Measurements from ENCODE around the gene RASSF5.

The RASSF5 gene, protein sequence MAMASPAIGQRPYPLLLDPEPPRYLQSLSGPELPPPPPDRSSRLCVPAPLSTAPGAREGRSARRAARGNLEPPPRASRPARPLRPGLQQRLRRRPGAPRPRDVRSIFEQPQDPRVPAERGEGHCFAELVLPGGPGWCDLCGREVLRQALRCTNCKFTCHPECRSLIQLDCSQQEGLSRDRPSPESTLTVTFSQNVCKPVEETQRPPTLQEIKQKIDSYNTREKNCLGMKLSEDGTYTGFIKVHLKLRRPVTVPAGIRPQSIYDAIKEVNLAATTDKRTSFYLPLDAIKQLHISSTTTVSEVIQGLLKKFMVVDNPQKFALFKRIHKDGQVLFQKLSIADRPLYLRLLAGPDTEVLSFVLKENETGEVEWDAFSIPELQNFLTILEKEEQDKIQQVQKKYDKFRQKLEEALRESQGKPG

DNA sequence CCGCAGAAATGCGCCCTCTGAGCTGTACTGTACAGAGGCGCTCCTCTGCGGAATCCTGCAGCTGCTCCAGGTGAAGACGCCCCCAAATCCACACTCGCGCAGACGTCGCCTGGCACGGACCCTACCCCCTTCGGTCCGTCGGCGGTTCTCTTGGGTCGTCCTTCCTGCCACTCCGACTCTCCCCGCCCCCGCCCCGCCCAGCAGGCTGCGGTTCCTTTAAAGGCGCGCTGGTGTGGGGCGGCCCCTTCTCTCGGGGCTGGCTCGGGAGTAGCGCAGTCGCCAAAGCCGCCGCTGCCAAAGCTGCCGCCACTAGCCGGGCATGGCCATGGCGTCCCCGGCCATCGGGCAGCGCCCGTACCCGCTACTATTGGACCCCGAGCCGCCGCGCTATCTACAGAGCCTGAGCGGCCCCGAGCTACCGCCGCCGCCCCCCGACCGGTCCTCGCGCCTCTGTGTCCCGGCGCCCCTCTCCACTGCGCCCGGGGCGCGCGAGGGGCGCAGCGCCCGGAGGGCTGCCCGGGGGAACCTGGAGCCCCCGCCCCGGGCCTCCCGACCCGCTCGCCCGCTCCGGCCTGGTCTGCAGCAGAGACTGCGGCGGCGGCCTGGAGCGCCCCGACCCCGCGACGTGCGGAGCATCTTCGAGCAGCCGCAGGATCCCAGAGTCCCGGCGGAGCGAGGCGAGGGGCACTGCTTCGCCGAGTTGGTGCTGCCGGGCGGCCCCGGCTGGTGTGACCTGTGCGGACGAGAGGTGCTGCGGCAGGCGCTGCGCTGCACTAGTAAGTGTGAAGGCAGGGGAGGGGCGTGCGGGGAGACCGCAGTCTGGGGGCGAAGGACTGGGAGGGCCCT, at the start of gene RASSF5:
Gene RASSF5 (plus strand): TSS at position 248 of the 846 bp plus-strand sequence. CDS start 72 bp downstream, at position 320.
- Histone ChIP-seq H2AFZ (ENCODE audit: low read depth, low read length) (no peak within 1 kb of the TSS), H3K4me1 (ENCODE audit: insufficient read depth, low read length) (peaks cover 14% of the 10 kb centered on the region), H3K9me3 (ENCODE audit: low read length) (no peaks in the 10 kb centered on the region), H3K36me3 (ENCODE audit: insufficient read depth, low read length) (no peaks in the 10 kb centered on the region), H3K4me3 (ENCODE audit: low read length) (no peak within 1 kb of the TSS), H3K27me3 (ENCODE audit: insufficient read depth, low read length) (peaks cover 72% of the 10 kb centered on the region)

GRCh38 chr1:206459703-206460102, 47.6 kb upstream of the RASSF5 start:
- no peak overlapping the region for H3K4me3 ChIP-seq (ENCODE audit: low read length)
- H3K36me3 ChIP-seq (ENCODE audit: insufficient read depth, low read length) = peaks cover 24% of the 10 kb centered on the region
- H3K4me1 ChIP-seq (ENCODE audit: insufficient read depth, low read length) = peaks cover 36% of the 10 kb centered on the region
- H2AFZ ChIP-seq (ENCODE audit: low read depth, low read length) = no peak overlapping the region
- H3K9me3 ChIP-seq (ENCODE audit: low read length) = no peaks in the 10 kb centered on the region
- no peaks in the 10 kb centered on the region for H3K27me3 ChIP-seq (ENCODE audit: insufficient read depth, low read length)

DNA sequence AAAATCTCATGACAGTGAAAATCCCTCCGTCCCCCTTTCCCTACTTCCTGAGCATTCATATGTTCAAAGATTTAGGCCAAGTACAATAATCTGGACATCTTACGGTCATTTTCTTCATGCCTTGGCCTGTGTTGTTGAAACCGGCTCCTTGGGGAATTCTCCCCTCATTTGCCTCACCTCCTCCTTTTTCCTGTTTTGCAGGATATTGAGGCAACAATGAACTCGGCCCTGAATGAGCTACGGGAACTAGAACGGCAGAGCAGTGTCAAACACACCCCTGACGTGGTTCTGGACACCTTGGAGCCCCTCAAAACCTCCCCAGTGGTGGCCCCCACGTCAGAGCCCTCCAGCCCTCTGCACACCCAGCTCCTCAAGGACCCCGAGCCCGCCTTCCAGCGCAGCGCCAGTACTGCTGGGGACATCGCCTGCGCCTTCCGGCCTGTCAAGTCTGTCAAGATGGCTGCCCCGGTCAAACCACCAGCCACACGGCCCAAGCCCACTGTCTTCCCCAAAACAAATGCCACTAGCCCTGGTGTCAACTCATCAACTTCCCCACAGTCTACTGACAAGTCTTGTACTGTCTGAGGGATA, 46.4 kb upstream of the RASSF5 start:
- Histone ChIP-seq H3K4me3 (ENCODE audit: low read length) (no peak overlapping the region), H3K27me3 (ENCODE audit: insufficient read depth, low read length) (no peaks in the 10 kb centered on the region), H3K36me3 (ENCODE audit: insufficient read depth, low read length) (peaks cover 24% of the 10 kb centered on the region), H3K9me3 (ENCODE audit: low read length) (no peaks in the 10 kb centered on the region), H2AFZ (ENCODE audit: low read depth, low read length) (no peak overlapping the region), H3K4me1 (ENCODE audit: insufficient read depth, low read length) (peaks cover 27% of the 10 kb centered on the region)

DNA sequence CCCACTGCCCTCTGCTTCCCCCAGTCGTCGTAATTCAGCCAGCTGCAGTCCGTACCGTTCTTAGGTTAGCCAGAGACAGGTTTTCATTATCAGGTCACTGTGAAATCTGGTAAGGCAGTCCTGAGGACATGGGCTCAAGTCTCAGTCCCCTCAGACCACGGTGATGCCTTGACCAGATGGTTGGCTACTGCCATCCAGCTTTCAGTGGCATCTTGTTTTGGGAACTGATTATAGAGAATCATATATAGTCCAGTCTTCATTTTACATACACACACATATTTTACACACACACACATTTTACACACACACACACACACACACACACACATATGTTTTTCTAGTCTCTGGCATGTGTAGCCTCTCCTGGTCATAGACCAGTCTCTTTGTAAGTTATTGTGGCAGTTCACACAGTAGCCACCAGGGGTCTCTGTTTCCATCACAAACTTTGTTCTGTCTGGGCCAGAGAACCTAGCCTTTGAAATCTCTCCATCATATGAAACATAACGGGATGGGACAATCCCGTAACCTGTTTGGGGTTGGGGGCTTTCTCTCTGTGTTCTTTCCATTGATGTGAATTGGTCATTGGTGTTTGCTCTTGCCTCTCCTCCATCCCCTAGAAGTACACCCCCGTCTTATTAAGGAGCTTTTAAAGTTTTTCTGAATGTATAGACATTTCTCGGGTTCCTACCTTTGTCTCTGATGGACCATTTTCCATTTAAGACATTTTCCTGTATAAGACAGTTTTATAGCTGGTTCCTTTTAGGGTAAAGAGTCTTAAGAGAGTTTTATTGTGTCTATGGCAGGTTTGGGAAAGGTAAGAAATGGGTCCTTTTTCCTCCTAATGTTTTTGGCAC, 45.5 kb upstream of the RASSF5 start:
- H3K4me1 ChIP-seq (ENCODE audit: insufficient read depth, low read length) = peaks cover 19% of the 10 kb centered on the region
- H3K36me3 ChIP-seq (ENCODE audit: insufficient read depth, low read length) = peaks cover 24% of the 10 kb centered on the region
- no peaks in the 10 kb centered on the region for H3K27me3 ChIP-seq (ENCODE audit: insufficient read depth, low read length)
- no peak overlapping the region for H3K4me3 ChIP-seq (ENCODE audit: low read length)
- H3K9me3 ChIP-seq (ENCODE audit: low read length) = no peaks in the 10 kb centered on the region
- no peak overlapping the region for H2AFZ ChIP-seq (ENCODE audit: low read depth, low read length)

GRCh38 chr1:206463137-206463536, 44.2 kb upstream of the RASSF5 start:
- no peak overlapping the region for H2AFZ ChIP-seq (ENCODE audit: low read depth, low read length)
- H3K4me3 ChIP-seq (ENCODE audit: low read length) = no peak overlapping the region
- H3K9me3 ChIP-seq (ENCODE audit: low read length) = no peaks in the 10 kb centered on the region
- no peaks in the 10 kb centered on the region for H3K27me3 ChIP-seq (ENCODE audit: insufficient read depth, low read length)
- peaks cover 19% of the 10 kb centered on the region for H3K36me3 ChIP-seq (ENCODE audit: insufficient read depth, low read length)
- peaks cover 18% of the 10 kb centered on the region for H3K4me1 ChIP-seq (ENCODE audit: insufficient read depth, low read length)

GRCh38 chr1:206463911-206464310, 43.4 kb upstream of the RASSF5 start:
- Histone ChIP-seq H3K27me3 (ENCODE audit: insufficient read depth, low read length) (no peaks in the 10 kb centered on the region), H3K36me3 (ENCODE audit: insufficient read depth, low read length) (peaks cover 12% of the 10 kb centered on the region), H3K9me3 (ENCODE audit: low read length) (no peaks in the 10 kb centered on the region), H3K4me1 (ENCODE audit: insufficient read depth, low read length) (peaks cover 18% of the 10 kb centered on the region), H3K4me3 (ENCODE audit: low read length) (no peak overlapping the region), H2AFZ (ENCODE audit: low read depth, low read length) (no peak overlapping the region)

DNA sequence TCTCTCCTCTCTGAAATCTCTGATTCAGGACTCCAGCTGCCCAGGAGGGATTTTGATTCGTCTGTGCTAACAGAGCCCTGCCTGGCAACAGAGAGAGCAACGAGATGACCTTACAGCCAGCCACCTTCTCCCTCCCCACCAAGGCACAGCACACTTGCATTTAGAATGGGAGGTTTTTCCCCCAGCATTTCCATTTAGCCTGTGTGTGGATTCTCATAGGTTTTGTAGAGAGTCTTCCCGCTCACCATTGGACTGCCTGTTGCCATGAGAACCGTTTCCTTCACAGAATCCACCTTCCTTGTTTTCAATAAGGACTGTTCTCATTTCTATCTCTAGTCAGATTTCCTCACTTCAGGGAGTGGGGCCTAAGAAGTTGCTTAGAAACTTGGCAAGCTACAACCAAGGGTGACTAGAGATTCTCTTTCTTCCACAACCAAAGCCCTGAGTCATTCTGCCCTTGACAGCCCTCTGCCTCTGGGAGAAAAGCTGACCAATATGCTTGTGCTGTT, 42.8 kb upstream of the RASSF5 start:
- H2AFZ ChIP-seq (ENCODE audit: low read depth, low read length) = no peak overlapping the region
- no peak overlapping the region for H3K4me3 ChIP-seq (ENCODE audit: low read length)
- no peaks in the 10 kb centered on the region for H3K27me3 ChIP-seq (ENCODE audit: insufficient read depth, low read length)
- H3K36me3 ChIP-seq (ENCODE audit: insufficient read depth, low read length) = peaks cover 9% of the 10 kb centered on the region
- peaks cover 18% of the 10 kb centered on the region for H3K4me1 ChIP-seq (ENCODE audit: insufficient read depth, low read length)
- H3K9me3 ChIP-seq (ENCODE audit: low read length) = no peaks in the 10 kb centered on the region

DNA sequence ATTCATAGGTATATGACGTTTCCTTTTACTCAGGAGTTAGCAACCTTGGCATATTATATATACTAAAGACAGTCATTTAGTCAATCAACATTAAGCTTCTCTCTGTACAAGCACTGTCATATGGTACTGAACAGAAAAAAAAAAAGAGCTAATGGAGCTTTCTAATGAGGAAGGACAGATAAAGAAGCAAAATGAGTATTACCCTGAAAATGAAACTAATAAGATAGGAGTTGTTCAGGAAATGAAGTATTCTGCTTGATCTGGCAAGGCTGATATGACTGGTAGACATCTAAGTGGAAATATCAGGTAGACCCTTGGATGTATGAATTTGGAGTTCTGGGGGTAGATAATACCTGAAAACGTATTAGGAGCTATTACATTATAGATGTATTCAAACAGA, 41.4 kb upstream of the RASSF5 start:
- no peaks in the 10 kb centered on the region for H3K9me3 ChIP-seq (ENCODE audit: low read length)
- no peak overlapping the region for H3K4me3 ChIP-seq (ENCODE audit: low read length)
- H2AFZ ChIP-seq (ENCODE audit: low read depth, low read length) = no peak overlapping the region
- H3K27me3 ChIP-seq (ENCODE audit: insufficient read depth, low read length) = no peaks in the 10 kb centered on the region
- H3K36me3 ChIP-seq (ENCODE audit: insufficient read depth, low read length) = peaks cover 7% of the 10 kb centered on the region
- H3K4me1 ChIP-seq (ENCODE audit: insufficient read depth, low read length) = peaks cover 30% of the 10 kb centered on the region

DNA sequence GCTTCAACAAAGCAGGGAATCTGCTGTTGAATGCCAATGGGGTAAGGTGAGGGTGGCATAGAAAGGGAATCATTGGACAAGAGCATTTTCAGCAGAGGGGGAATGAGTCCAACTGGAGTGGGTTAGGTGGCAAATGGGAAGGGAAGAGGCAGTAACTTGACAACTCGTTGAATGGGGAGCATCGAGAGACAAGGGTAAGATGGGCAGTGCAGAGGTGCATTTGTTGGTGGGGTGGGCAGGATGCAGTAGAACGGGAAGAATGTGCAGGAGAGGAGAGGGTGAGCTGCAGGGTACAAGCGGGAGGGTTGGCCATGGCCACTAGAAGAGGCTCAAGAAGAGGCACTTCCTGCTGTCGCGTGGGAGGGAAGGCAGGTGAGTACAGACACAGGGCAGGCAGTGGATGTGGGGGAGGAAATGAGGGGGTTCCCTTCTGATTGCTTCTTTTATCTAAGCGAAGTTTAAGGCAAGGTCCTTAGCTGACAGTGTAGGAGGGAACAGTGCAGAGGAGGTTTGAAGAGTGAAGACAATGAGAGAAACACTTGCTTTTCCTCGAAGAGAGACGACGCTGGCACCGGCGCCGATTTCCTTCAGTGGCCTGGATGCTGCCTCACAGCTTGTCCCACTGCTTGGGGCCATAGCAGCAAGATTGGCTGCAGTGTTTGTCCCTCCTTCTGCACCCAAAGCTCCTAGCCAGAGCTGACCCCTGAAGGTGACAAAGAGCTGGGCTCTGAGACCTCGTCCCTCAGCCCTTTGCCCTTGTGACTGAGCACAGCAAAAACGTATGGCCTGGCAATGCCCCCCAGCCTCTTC, 40.3 kb upstream of the RASSF5 start:
- H3K4me3 ChIP-seq (ENCODE audit: low read length) = no peak overlapping the region
- H3K4me1 ChIP-seq (ENCODE audit: insufficient read depth, low read length) = peaks cover 36% of the 10 kb centered on the region
- H2AFZ ChIP-seq (ENCODE audit: low read depth, low read length) = no peak overlapping the region
- no peaks in the 10 kb centered on the region for H3K27me3 ChIP-seq (ENCODE audit: insufficient read depth, low read length)
- peaks cover 2% of the 10 kb centered on the region for H3K36me3 ChIP-seq (ENCODE audit: insufficient read depth, low read length)
- H3K9me3 ChIP-seq (ENCODE audit: low read length) = no peaks in the 10 kb centered on the region

DNA sequence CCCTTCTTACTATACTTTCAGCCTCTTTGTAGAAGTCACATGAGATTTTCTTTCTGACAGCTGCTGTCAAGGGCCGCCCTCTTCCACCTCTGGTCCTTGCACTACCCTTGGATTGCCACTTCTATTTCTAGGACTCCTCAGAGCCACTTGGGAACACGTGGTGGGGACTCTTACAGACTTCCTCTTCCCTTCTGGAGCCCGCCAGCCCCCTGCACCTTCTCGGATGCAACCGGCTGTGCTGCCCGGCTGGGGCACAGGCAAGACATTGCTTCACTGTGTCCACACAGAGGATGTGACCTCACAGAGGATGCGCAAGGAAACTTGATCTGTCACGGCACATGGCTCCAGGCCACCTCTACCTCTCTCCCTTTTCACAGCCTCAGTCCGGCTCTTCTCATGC, 39.4 kb upstream of the RASSF5 start:
- Histone ChIP-seq H3K4me3 (ENCODE audit: low read length) (no peak overlapping the region), H3K9me3 (ENCODE audit: low read length) (no peaks in the 10 kb centered on the region), H3K36me3 (ENCODE audit: insufficient read depth, low read length) (no peaks in the 10 kb centered on the region), H3K4me1 (ENCODE audit: insufficient read depth, low read length) (peaks cover 40% of the 10 kb centered on the region), H3K27me3 (ENCODE audit: insufficient read depth, low read length) (no peaks in the 10 kb centered on the region), H2AFZ (ENCODE audit: low read depth, low read length) (no peak overlapping the region)

GRCh38 chr1:206468571-206468970, 38.8 kb upstream of the RASSF5 start:
- Histone ChIP-seq H3K36me3 (ENCODE audit: insufficient read depth, low read length) (no peaks in the 10 kb centered on the region), H2AFZ (ENCODE audit: low read depth, low read length) (no peak overlapping the region), H3K27me3 (ENCODE audit: insufficient read depth, low read length) (no peaks in the 10 kb centered on the region), H3K4me1 (ENCODE audit: insufficient read depth, low read length) (peaks cover 36% of the 10 kb centered on the region), H3K4me3 (ENCODE audit: low read length) (no peak overlapping the region), H3K9me3 (ENCODE audit: low read length) (no peaks in the 10 kb centered on the region)
